GM12878 (cell line): ENCODE data around the gene SLX4IP. TPM values are rescaled to one million over a fixed set of nuclear protein-coding genes. Genes with fewer than 3 reads are reported as not detected.
A peak's percentile ranks its signal among the peaks of the same experiment; 100 is the strongest.

Experiments used
- ATAC-seq: fragments of 200-7000 bp; cut with Tn5 transposase; 3 replicates; pipeline ENCODE4 v1.9.1; 2020; ENCODE audit warnings: mild to moderate bottlenecking, moderate library complexity
- BruUV-seq: library from RNA; stranded (reverse); fragments of 400-500 nt; replicated peaks from 2 replicates; lab custom pipeline; 2021; lab: Mats Ljungman, UMichigan
- CTCF ChIA-PET: fragments of 300-600 bp; sonication (Branson Sonifier 250); formaldehyde crosslinking; extraction: SDS; loops from one replicate; lab custom pipeline; 2021; ENCODE audit warnings: inconsistent platforms; lab: Yijun Ruan, JAX
- POLR2A ChIA-PET: fragments of 350-600 bp; formaldehyde crosslinking; extraction: SDS; loops from one replicate; lab custom pipeline; 2021; ENCODE audit warnings: inconsistent platforms; lab: Charles Lee
- RAD21 ChIA-PET: fragments of 300-600 bp; sonication (Branson Sonifier 250); formaldehyde crosslinking; loops from one replicate; lab custom pipeline; 2023; ENCODE audit warnings: antibody characterized with exemption; ENCODE audit not compliant: unreplicated experiment; lab: Charles Lee
- SMC1A ChIA-PET: fragments of 300-600 bp; sonication (Branson Sonifier 250); formaldehyde crosslinking; loops from one replicate; lab custom pipeline; 2023; ENCODE audit not compliant: unreplicated experiment, uncharacterized antibody; lab: Charles Lee
- DNase-seq: peaks from one replicate; pipeline ENCODE4 v3.0.0-alpha.2; 2011; ENCODE audit warnings: low read depth, low spot score
- FAIRE-seq: peaks from 3 replicates; lab custom pipeline; 2011; peaks lifted over from hg19 to GRCh38; lab: Jason Lieb, UNC
- H2AFZ ChIP-seq: 2 replicates; pipeline ENCODE4 v1.6.0; 2011; ENCODE audit warnings: low read depth, low read length, control low read depth; ENCODE audit not compliant: control insufficient read depth
- H3K27ac ChIP-seq: 2 replicates; pipeline ENCODE4 v1.5.1; 2011; ENCODE audit warnings: control low read depth; ENCODE audit not compliant: control insufficient read depth, insufficient read depth
- H3K27me3 ChIP-seq, 2 experiments: replicated peaks in 1 of 2; 2 replicates each; pipeline versions ENCODE4 v1.6.0 to v1.6.1; 2011; ENCODE audit warnings: low read length in 1 of 2; ENCODE audit not compliant: control insufficient read depth in 2 of 2, insufficient read depth in 2 of 2
- H3K36me3 ChIP-seq, 2 experiments: 2 replicates each; pipeline ENCODE4 v1.5.1; 2011; ENCODE audit warnings: low read length in 1 of 2; ENCODE audit not compliant: control insufficient read depth in 2 of 2, insufficient read depth in 2 of 2
- H3K4me1 ChIP-seq: 2 replicates; pipeline ENCODE4 v1.6.1; 2011; ENCODE audit warnings: mild to moderate bottlenecking, low read length, moderate library complexity, mixed read lengths; ENCODE audit not compliant: control insufficient read depth, insufficient read depth
- H3K4me2 ChIP-seq: 2 replicates; pipeline ENCODE4 v1.6.0; 2011; ENCODE audit warnings: control low read depth; ENCODE audit not compliant: control insufficient read depth, insufficient read depth
- H3K4me3 ChIP-seq: fragments of 200-600 bp; sonication (generic); 2 replicates; pipeline ENCODE4 v1.5.1; 2016
- H3K79me2 ChIP-seq: 2 replicates; pipeline ENCODE4 v1.6.0; 2011; ENCODE audit warnings: low read length; ENCODE audit not compliant: control insufficient read depth, insufficient read depth
- H3K9ac ChIP-seq: 2 replicates; pipeline ENCODE4 v1.8.0; 2011; ENCODE audit warnings: low read length, control low read depth, mixed read lengths; ENCODE audit not compliant: control insufficient read depth, insufficient read depth
- H3K9me3 ChIP-seq: replicated peaks from 3 replicates; pipeline ENCODE4 v1.5.1; 2011; ENCODE audit warnings: mild to moderate bottlenecking, low read length; ENCODE audit not compliant: control insufficient read depth, insufficient read depth
- H4K20me1 ChIP-seq: 2 replicates; pipeline ENCODE4 v1.6.0; 2011; ENCODE audit not compliant: control insufficient read depth, insufficient read depth
- ATF7 ChIP-seq: fragments of 450-650 bp; IDR thresholded peaks from 2 replicates; pipeline ENCODE4 v1.6.1; 2016; ENCODE audit warnings: low read depth, mild to moderate bottlenecking
- CBFB ChIP-seq: IDR thresholded peaks from 2 replicates; pipeline ENCODE4 v1.6.1; 2016; ENCODE audit warnings: antibody characterized with exemption, low read depth
- FOXM1 ChIP-seq: IDR thresholded peaks from 2 replicates; pipeline ENCODE4 v1.6.1; 2012; ENCODE audit warnings: low read depth, mild to moderate bottlenecking, inconsistent platforms, low read length, moderate library complexity
- GABPA ChIP-seq: IDR thresholded peaks from 2 replicates; pipeline ENCODE4 v1.6.1; 2014; ENCODE audit warnings: antibody characterized with exemption, low read depth, mild to moderate bottlenecking, inconsistent platforms
- MTA2 ChIP-seq: fragments of 450-650 bp; IDR thresholded peaks from 2 replicates; pipeline ENCODE4 v1.6.1; 2016; ENCODE audit warnings: low read depth, mild to moderate bottlenecking, moderate library complexity
- NFYB ChIP-seq: IDR thresholded peaks from 2 replicates; pipeline ENCODE4 v1.6.1; 2011; ENCODE audit warnings: low read depth, mild to moderate bottlenecking, low read length, improper control_type of control experiment, moderate library complexity; ENCODE audit not compliant: insufficient read depth
- NR2C1 ChIP-seq: fragments of 450-650 bp; IDR thresholded peaks from 2 replicates; pipeline ENCODE4 v1.6.1; 2017; ENCODE audit warnings: antibody characterized with exemption, mild to moderate bottlenecking, moderate library complexity
- RCOR1 ChIP-seq: conservative IDR thresholded peaks from 2 replicates; pipeline ENCODE4 v1.6.1; 2012; ENCODE audit warnings: low read depth, low read length, improper control_type of control experiment
- RUNX3 ChIP-seq: IDR thresholded peaks from 2 replicates; pipeline ENCODE4 v1.6.1; 2012; ENCODE audit warnings: low read length, inconsistent platforms
- SREBF2 ChIP-seq: IDR thresholded peaks from 2 replicates; pipeline ENCODE4 v1.6.1; 2012; ENCODE audit warnings: mild to moderate bottlenecking, low read length
- STAT3 ChIP-seq: IDR thresholded peaks from 2 replicates; pipeline ENCODE4 v1.6.1; 2011; ENCODE audit warnings: low read depth, low read length, improper control_type of control experiment
- TARDBP ChIP-seq: IDR thresholded peaks from 2 replicates; pipeline ENCODE4 v1.6.1; 2016; ENCODE audit warnings: borderline replicate concordance
- TCF3 ChIP-seq: IDR thresholded peaks from 2 replicates; pipeline ENCODE4 v1.6.1; 2012; ENCODE audit warnings: low read depth, mild to moderate bottlenecking, low read length, borderline replicate concordance; ENCODE audit not compliant: insufficient read depth
- YBX1 ChIP-seq: fragments of 450-650 bp; IDR thresholded peaks from 2 replicates; pipeline ENCODE4 v1.6.1; 2016; ENCODE audit warnings: antibody characterized with exemption
- ZBED1 ChIP-seq: IDR thresholded peaks from 2 replicates; pipeline ENCODE4 v1.6.1; 2016; ENCODE audit warnings: borderline replicate concordance
- ZNF384 ChIP-seq: IDR thresholded peaks from 2 replicates; pipeline ENCODE4 v1.6.1; 2012; ENCODE audit warnings: low read depth, mild to moderate bottlenecking, low read length, improper control_type of control experiment, borderline replicate concordance
- WGBS: methylation state at CpG from one replicate; pipeline ENCODE4 v1.1.6; 2016; ENCODE audit warnings: low lambda C conversion rate; ENCODE audit not compliant: insufficient replicate concordance, insufficient coverage; ENCODE audit errors: missing lambda C conversion rate; 5-methylcytosine and 5-hydroxymethylcytosine counted together
- in situ Hi-C: fragments of 300-500 bp; cut with MboI; formaldehyde crosslinking; loops from 9 replicates; pipeline ENCODE4 v1.14.3; 2018; ENCODE audit warnings: mixed read lengths
- intact Hi-C: fragments of 100-400 bp; cut with micrococcal nuclease; formaldehyde crosslinking; loops from one replicate; pipeline ENCODE4 v1.14.2; 2022; ENCODE audit not compliant: unreplicated experiment
- polyA plus RNA-seq, 11 experiments: library from polyadenylated mRNA; depleted of rRNA in 4 of 11; unstranded in 6 of 11; stranded (reverse) in 5 of 11; fragments of >200 nt; fragmentation: Nextera tagmentation in 4 of 11; fragmentation: Illumina TruSeq in 1 of 11; extraction: Ambion mirVana in 4 of 11; extraction: Trizol in 1 of 11; gene quantifications; 1 replicate in 1 of 11; 2 replicates in 10 of 11; pipeline versions ENCODE4 v1.2.1 to v1.2.3, GENCODE V29; 2011 to 2016; ENCODE audit warnings: inconsistent platforms in 2 of 11, missing spikeins in 2 of 11, low read depth in 1 of 11
- total RNA-seq, 4 experiments: library from RNA; depleted of rRNA in 3 of 4; stranded (reverse); fragments of >200 nt in 3 of 4; fragmentation: Illumina TruSeq in 1 of 4; extraction: Trizol in 1 of 4; gene quantifications; 2 replicates each; pipeline versions ENCODE4 v1.2.1 to v1.2.3, GENCODE V29; 2013 to 2021
- TF ChIP-seq, protein P1 (sequence below): IDR thresholded peaks from 2 replicates; pipeline ENCODE4 v1.6.1; 2011; ENCODE audit warnings: low read depth, low read length, improper control_type of control experiment, borderline replicate concordance
- TF ChIP-seq, protein P2 (sequence below): fragments of 450-650 bp; IDR thresholded peaks from 2 replicates; pipeline ENCODE4 v1.6.1; 2016; ENCODE audit warnings: mild to moderate bottlenecking, moderate library complexity, borderline replicate concordance
- TF ChIP-seq, protein P3 (sequence below): fragments of 450-650 bp; IDR thresholded peaks from 2 replicates; pipeline ENCODE4 v1.6.1; 2017; ENCODE audit warnings: mild to moderate bottlenecking

The SLX4IP gene
- total and polyA plus RNA-seq, 10 of the 15 experiments (the other 5 are each of a cell fraction or from before 2014, with no cell fraction given): 2.2 to 11.0 (median 6.3) TPM

DNA sequence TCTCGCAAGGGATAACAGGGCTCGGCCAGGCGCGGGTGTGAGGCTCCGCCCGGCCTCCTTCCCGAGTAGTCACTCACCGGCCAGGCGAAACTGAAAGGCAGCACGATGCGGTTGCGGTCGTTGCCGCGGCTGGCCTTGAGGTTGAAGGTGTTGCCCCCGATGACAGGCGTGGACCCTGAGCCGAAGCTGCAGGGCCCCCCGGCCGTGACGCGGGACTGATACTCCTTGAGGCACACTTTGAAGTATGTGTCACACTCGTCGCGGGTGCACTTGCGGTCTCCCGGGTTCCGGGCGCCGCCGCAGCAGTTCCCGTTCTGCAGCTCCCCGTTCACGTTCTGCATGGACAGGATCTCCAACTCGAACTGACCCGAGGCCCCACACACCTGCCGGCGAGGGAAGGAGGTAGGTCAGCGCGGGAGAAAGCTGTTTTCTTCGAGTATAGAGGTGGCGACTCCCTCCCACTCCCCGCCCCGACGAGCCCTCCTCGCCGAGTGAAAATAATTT, 237.6 kb downstream of the SLX4IP start:
- ChIA-PET CTCF (interaction anchor here (0.7 to 2.6 kb wide), 5 partner anchors 15 to 872 kb away, joined by 3 to 14 read pairs (median 4); no protein-coding TSS in a partner anchor), RAD21 (interaction anchor here (1.7 to 3.6 kb wide), 4 partner anchors 114 to 595 kb away, joined by 6 to 30 read pairs (median 20); partner anchors contain the start of genes MKKS and SLX4IP), POLR2A (interaction anchor here (0.6 to 2.1 kb wide), 4 partner anchors 86 to 595 kb away, joined by 3 to 6 read pairs (median 4); no protein-coding TSS in a partner anchor), SMC1A (interaction anchor here (0.7 to 2.3 kb wide), 6 partner anchors 17 to 599 kb away, joined by 3 to 9 read pairs (median 6); no protein-coding TSS in a partner anchor)
- Histone ChIP-seq H3K9ac (peak overlapping the region; percentile 62), H3K4me3 (peak overlapping the region; percentile 81), H3K27me3 (peaks cover 0 to 5% of the 10 kb centered on the region in 2 experiments; a peak in 2 of 4 replicates), H3K4me1 (peaks cover 27% of the 10 kb centered on the region), H4K20me1 (no peaks in the 10 kb centered on the region), H3K36me3 (no peaks in the 10 kb centered on the region; a peak in 2 of 4 replicates), H3K79me2 (peaks cover 10% of the 10 kb centered on the region), H2AFZ (no peak overlapping the region), H3K9me3 (no peaks in the 10 kb centered on the region), H3K27ac (peak overlapping the region; percentile 66), H3K4me2 (peak overlapping the region; percentile 32)
- intact Hi-C loops (loop anchor here (5.0 to 10.0 kb wide), 5 partner anchors 198 to 732 kb away; no protein-coding TSS in a partner anchor), in situ Hi-C loops (loop anchor here (5.0 to 10.0 kb wide), 2 partner anchors 600 to 872 kb away; no protein-coding TSS in a partner anchor)
- ATAC-seq (peak; percentile 7), DNase-seq (no peak), FAIRE-seq (no peak)
- under 1% methylated on average over 40 of the region's 47 CpGs for WGBS
- BruUV-seq: no TSS peak
- TF ChIP-seq, protein P1, sequence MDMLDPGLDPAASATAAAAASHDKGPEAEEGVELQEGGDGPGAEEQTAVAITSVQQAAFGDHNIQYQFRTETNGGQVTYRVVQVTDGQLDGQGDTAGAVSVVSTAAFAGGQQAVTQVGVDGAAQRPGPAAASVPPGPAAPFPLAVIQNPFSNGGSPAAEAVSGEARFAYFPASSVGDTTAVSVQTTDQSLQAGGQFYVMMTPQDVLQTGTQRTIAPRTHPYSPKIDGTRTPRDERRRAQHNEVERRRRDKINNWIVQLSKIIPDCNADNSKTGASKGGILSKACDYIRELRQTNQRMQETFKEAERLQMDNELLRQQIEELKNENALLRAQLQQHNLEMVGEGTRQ: no peak
- TF ChIP-seq TCF3 (no peak), RUNX3 (peak; percentile 97), ATF7 (no peak), TARDBP (no peak), NR2C1 (no peak), ZBED1 (no peak), GABPA (no peak), MTA2 (peak; percentile 55; the same call in 1 of the 2 replicates), FOXM1 (no peak; the same call in 1 of the 2 replicates), YBX1 (no peak), NFYB (no peak), RCOR1 (no peak), ZNF384 (no peak), CBFB (peak; percentile 97), STAT3 (no peak), SREBF2 (no peak)
- TF ChIP-seq, protein P2, sequence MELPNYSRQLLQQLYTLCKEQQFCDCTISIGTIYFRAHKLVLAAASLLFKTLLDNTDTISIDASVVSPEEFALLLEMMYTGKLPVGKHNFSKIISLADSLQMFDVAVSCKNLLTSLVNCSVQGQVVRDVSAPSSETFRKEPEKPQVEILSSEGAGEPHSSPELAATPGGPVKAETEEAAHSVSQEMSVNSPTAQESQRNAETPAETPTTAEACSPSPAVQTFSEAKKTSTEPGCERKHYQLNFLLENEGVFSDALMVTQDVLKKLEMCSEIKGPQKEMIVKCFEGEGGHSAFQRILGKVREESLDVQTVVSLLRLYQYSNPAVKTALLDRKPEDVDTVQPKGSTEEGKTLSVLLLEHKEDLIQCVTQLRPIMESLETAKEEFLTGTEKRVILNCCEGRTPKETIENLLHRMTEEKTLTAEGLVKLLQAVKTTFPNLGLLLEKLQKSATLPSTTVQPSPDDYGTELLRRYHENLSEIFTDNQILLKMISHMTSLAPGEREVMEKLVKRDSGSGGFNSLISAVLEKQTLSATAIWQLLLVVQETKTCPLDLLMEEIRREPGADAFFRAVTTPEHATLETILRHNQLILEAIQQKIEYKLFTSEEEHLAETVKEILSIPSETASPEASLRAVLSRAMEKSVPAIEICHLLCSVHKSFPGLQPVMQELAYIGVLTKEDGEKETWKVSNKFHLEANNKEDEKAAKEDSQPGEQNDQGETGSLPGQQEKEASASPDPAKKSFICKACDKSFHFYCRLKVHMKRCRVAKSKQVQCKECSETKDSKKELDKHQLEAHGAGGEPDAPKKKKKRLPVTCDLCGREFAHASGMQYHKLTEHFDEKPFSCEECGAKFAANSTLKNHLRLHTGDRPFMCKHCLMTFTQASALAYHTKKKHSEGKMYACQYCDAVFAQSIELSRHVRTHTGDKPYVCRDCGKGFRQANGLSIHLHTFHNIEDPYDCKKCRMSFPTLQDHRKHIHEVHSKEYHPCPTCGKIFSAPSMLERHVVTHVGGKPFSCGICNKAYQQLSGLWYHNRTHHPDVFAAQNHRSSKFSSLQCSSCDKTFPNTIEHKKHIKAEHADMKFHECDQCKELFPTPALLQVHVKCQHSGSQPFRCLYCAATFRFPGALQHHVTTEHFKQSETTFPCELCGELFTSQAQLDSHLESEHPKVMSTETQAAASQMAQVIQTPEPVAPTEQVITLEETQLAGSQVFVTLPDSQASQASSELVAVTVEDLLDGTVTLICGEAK: no peak
- TF ChIP-seq, protein P3, sequence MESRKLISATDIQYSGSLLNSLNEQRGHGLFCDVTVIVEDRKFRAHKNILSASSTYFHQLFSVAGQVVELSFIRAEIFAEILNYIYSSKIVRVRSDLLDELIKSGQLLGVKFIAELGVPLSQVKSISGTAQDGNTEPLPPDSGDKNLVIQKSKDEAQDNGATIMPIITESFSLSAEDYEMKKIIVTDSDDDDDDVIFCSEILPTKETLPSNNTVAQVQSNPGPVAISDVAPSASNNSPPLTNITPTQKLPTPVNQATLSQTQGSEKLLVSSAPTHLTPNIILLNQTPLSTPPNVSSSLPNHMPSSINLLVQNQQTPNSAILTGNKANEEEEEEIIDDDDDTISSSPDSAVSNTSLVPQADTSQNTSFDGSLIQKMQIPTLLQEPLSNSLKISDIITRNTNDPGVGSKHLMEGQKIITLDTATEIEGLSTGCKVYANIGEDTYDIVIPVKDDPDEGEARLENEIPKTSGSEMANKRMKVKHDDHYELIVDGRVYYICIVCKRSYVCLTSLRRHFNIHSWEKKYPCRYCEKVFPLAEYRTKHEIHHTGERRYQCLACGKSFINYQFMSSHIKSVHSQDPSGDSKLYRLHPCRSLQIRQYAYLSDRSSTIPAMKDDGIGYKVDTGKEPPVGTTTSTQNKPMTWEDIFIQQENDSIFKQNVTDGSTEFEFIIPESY: no peak
